Measurements from ENCODE around the gene RAPGEF1.
"Not testable (repeated sequence)": the region's sequence is repeated elsewhere in the genome, so short reads cannot be mapped to it uniquely, and the experiment has no call there.

Gene RAPGEF1

GRCh38 chr9:131727184-131727759, 12.6 kb downstream of the RAPGEF1 start:
- DNase-seq = peak; percentile 80

- no peak for DNase-seq
These were observed 15.2 kb downstream of the RAPGEF1 start for GRCh38 chr9:131724683-131725082.

- no peak for DNase-seq
These were observed 16.2 kb downstream of the RAPGEF1 start for GRCh38 chr9:131723632-131724031.

- DNase-seq = no peak
These were observed 17.6 kb downstream of the RAPGEF1 start for GRCh38 chr9:131722255-131722654.

- no peak for DNase-seq
These were observed 18.8 kb downstream of the RAPGEF1 start for GRCh38 chr9:131721076-131721475.

GRCh38 chr9:131720330-131720729, 19.5 kb downstream of the RAPGEF1 start:
- DNase-seq = no peak

- DNase-seq = no peak
These were observed 20.5 kb downstream of the RAPGEF1 start for GRCh38 chr9:131719262-131719908.

GRCh38 chr9:131717719-131718460, 22.0 kb downstream of the RAPGEF1 start:
- no peak for DNase-seq

GRCh38 chr9:131715906-131716305, 24.0 kb downstream of the RAPGEF1 start:
- DNase-seq = no peak

GRCh38 chr9:131714821-131715220, 25.1 kb downstream of the RAPGEF1 start:
- no peak for DNase-seq

GRCh38 chr9:131714161-131714646, 25.7 kb downstream of the RAPGEF1 start:
- no peak for DNase-seq

- DNase-seq = no peak
These were observed 26.9 kb downstream of the RAPGEF1 start for GRCh38 chr9:131713016-131713415.

GRCh38 chr9:131712151-131712716, 27.6 kb downstream of the RAPGEF1 start:
- DNase-seq = no peak

- peak; percentile 71 for DNase-seq
These were observed 30.0 kb downstream of the RAPGEF1 start for GRCh38 chr9:131709771-131710431.

- DNase-seq = not testable (repeated sequence)
These were observed 30.7 kb downstream of the RAPGEF1 start for GRCh38 chr9:131709010-131709770.

- no peak for DNase-seq
These were observed 31.5 kb downstream of the RAPGEF1 start for GRCh38 chr9:131708226-131709002.

- DNase-seq = no peak
These were observed 32.1 kb downstream of the RAPGEF1 start for GRCh38 chr9:131707733-131708157.

- DNase-seq = no peak
These were observed 32.8 kb downstream of the RAPGEF1 start for GRCh38 chr9:131707050-131707449.

GRCh38 chr9:131706608-131706970, 33.3 kb downstream of the RAPGEF1 start:
- DNase-seq = no peak

GRCh38 chr9:131704988-131705387, 34.9 kb downstream of the RAPGEF1 start:
- DNase-seq = no peak
